Breast epithelium (tissue), 4 donors: Measurements from ENCODE around the gene PAX7. TPM values are rescaled to one million over a fixed set of nuclear protein-coding genes. Genes with fewer than 3 reads are reported as not detected.

Experiments used
- DNase-seq, 2 donors: peaks; one replicate each; pipeline ENCODE4 v3.0.0-alpha.2; 2019; ENCODE audit warnings: low spot score in 2 of 2
- H3K27ac ChIP-seq, 2 donors: fragments of 200-600 bp; sonication (generic) in 1 of 2; one replicate each; pipeline ENCODE4 v1.5.1; 2016 to 2019; ENCODE audit warnings: mild to moderate bottlenecking in 1 of 2
- H3K27me3 ChIP-seq, 2 donors: fragments of 200-600 bp; sonication (generic) in 1 of 2; one replicate each; pipeline versions ENCODE4 v1.5.1 to v1.6.0; 2017 to 2019; ENCODE audit warnings: control low read depth in 1 of 2, mild to moderate bottlenecking in 1 of 2
- H3K36me3 ChIP-seq: fragments of 200-600 bp; one replicate; pipeline ENCODE4 v1.5.1; 2019
- H3K4me1 ChIP-seq, 2 donors: fragments of 200-600 bp; sonication (generic); one replicate each; pipeline ENCODE4 v1.5.1; 2016 to 2019; ENCODE audit warnings: control low read depth in 1 of 2
- H3K4me3 ChIP-seq, 3 donors: fragments of 200-600 bp; sonication (generic); 1 replicate in 2 of 3; 2 replicates in 1 of 3; pipeline ENCODE4 v1.5.1; 2016 to 2019; ENCODE audit warnings: mild to moderate bottlenecking in 3 of 3, moderate library complexity in 2 of 3
- H3K9me3 ChIP-seq, 2 donors: fragments of 200-600 bp; sonication (generic) in 1 of 2; one replicate each; pipeline ENCODE4 v1.5.1; 2016 to 2019; ENCODE audit warnings: control low read depth in 1 of 2
- POLR2A ChIP-seq: fragments of 450-650 bp; IDR thresholded peaks from one replicate; pipeline ENCODE4 v1.6.1; 2016; ENCODE audit warnings: antibody characterized with exemption, mild to moderate bottlenecking, moderate library complexity
- POLR2AphosphoS5 ChIP-seq, 3 donors: sonication (generic); formaldehyde crosslinking; IDR thresholded peaks; one replicate each; pipeline ENCODE4 v1.6.1; 2017; ENCODE audit warnings: antibody characterized with exemption in 3 of 3
- intact Hi-C: fragments of 100-400 bp; cut with DNase I; formaldehyde crosslinking; loops from one replicate; pipeline ENCODE4 v1.15.1; 2023; ENCODE audit warnings: low total_unique reads
- total RNA-seq, 3 donors: library from RNA; depleted of rRNA; stranded (reverse); fragments of >200 nt; gene quantifications; one replicate each; pipeline ENCODE4 v1.1.0, GENCODE V29; 2016
- TF ChIP-seq, protein P1 (sequence below), 3 donors: fragments of 450-650 bp; IDR thresholded peaks; one replicate each; pipeline ENCODE4 v1.5.1; 2016 to 2017; ENCODE audit warnings: antibody characterized with exemption in 3 of 3, mild to moderate bottlenecking in 3 of 3, moderate library complexity in 3 of 3

Gene PAX7
- total RNA-seq, 3 donors from 2014 or later: not detected

DNA sequence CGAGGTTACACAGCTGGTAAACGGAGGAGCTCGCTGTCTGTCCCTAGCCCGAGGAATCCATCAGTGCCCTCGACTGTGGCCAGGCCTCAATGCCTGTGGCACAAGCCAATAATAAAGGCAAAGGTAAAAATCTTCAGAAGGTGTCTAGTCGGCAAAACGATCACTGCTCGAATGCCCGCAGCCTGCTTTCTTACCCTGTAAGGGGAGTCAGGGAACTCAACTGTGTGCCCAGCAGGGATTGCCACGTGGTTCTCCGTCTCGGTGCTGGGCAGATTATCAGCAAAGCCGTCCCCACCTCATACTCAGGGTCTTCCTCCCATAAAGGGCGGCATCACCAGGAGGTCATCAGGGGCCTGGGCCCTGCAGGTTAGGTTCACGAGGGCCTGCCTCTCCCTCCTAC is 103.4 kb downstream of the PAX7 start:
- Histone ChIP-seq H3K4me3 (no peak overlapping the region), H3K4me1 (no peaks in the 10 kb centered on the region), H3K27me3 (peaks cover 0 to 54% of the 10 kb centered on the region in 2 donors), H3K27ac (no peak overlapping the region), H3K36me3 (no peaks in the 10 kb centered on the region), H3K9me3 (no peaks in the 10 kb centered on the region)
- no peak for TF ChIP-seq POLR2AphosphoS5 (IDR thresholded peaks at IDR 0.05)
- intact Hi-C loops: no loop called here
- no peak for DNase-seq

DNA sequence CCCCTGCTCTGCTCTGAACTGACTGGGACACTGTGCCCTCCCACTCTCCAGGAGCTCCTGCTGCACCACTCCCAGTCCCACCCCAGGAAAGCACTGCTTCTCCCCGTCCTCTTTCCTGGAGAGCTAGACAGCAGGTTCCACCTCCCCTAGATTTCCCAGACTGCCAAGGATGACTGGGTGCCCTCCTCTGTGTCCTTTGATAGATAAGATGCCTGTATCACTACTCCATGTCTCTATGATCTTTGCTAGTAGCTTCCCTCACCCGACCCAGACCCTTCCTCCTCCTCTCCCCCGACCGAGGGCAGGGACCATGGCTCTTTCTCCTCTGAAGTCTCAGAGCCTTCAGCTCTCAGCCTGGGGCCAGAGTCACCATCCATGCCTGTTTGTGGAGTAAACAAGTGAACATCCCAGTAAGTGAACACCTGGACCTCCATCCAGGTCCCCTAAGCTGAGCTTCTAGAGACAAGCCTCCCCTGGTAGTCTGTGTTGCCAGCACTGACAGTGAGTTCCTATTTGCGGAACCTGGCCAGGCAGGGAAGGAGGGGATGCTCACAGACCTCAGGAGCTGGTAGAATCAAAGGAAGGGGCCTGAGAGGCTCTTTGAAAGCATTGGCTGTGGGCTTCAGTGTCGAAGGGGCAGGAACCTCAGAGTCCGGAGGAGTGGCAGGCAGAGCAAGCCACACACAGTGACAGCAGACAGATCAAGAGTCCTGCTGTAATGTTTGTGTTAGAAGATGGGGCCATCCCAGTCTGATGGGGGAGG is 104.0 kb downstream of the PAX7 start:
- Histone ChIP-seq H3K27ac (no peak overlapping the region), H3K9me3 (no peaks in the 10 kb centered on the region), H3K4me3 (no peak overlapping the region), H3K27me3 (peaks cover 0 to 56% of the 10 kb centered on the region in 2 donors), H3K4me1 (no peaks in the 10 kb centered on the region), H3K36me3 (no peaks in the 10 kb centered on the region)
- no peak for DNase-seq
- intact Hi-C loops: no loop called here
- TF ChIP-seq, protein P1, sequence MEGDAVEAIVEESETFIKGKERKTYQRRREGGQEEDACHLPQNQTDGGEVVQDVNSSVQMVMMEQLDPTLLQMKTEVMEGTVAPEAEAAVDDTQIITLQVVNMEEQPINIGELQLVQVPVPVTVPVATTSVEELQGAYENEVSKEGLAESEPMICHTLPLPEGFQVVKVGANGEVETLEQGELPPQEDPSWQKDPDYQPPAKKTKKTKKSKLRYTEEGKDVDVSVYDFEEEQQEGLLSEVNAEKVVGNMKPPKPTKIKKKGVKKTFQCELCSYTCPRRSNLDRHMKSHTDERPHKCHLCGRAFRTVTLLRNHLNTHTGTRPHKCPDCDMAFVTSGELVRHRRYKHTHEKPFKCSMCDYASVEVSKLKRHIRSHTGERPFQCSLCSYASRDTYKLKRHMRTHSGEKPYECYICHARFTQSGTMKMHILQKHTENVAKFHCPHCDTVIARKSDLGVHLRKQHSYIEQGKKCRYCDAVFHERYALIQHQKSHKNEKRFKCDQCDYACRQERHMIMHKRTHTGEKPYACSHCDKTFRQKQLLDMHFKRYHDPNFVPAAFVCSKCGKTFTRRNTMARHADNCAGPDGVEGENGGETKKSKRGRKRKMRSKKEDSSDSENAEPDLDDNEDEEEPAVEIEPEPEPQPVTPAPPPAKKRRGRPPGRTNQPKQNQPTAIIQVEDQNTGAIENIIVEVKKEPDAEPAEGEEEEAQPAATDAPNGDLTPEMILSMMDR (IDR thresholded peaks at IDR 0.05): no peak
- TF ChIP-seq POLR2A (no peak), POLR2AphosphoS5 (IDR thresholded peaks at IDR 0.05) (no peak)

DNA sequence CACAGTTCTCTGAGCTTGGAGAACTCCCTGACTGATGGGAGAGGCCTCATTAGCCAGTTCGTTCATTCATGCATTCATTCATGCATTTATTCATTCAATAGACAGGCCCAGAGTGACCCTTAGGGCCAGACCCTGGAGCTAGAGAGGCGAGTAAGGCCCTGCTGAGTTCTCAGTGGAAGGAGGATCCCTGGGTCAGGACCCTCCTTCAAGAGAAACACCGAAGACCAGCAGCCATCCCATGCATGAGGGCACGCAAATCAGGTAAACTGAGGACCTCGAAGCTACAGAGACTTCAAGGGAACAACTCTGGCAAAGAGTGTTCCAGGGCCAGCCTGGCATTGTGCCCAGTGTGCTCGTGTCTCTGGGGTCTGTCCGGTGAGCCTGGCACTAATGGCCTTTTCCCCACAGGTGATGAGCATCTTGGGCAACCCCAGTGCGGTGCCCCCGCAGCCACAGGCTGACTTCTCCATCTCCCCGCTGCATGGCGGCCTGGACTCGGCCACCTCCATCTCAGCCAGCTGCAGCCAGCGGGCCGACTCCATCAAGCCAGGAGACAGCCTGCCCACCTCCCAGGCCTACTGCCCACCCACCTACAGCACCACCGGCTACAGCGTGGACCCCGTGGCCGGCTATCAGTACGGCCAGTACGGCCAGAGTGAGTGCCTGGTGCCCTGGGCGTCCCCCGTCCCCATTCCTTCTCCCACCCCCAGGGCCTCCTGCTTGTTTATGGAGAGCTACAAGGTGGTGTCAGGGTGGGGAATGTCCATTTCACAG is 104.8 kb downstream of the PAX7 start:
- Histone ChIP-seq H3K9me3 (no peaks in the 10 kb centered on the region), H3K4me1 (no peaks in the 10 kb centered on the region), H3K4me3 (no peak overlapping the region), H3K27me3 (peaks cover 0 to 57% of the 10 kb centered on the region in 2 donors), H3K27ac (no peak overlapping the region), H3K36me3 (no peaks in the 10 kb centered on the region)
- TF ChIP-seq, protein P1 (IDR thresholded peaks at IDR 0.05): no peak
- no peak for TF ChIP-seq POLR2A
- TF ChIP-seq POLR2AphosphoS5 (IDR thresholded peaks at IDR 0.05): no peak
- DNase-seq: no peak
- intact Hi-C loops: no loop called here

DNA sequence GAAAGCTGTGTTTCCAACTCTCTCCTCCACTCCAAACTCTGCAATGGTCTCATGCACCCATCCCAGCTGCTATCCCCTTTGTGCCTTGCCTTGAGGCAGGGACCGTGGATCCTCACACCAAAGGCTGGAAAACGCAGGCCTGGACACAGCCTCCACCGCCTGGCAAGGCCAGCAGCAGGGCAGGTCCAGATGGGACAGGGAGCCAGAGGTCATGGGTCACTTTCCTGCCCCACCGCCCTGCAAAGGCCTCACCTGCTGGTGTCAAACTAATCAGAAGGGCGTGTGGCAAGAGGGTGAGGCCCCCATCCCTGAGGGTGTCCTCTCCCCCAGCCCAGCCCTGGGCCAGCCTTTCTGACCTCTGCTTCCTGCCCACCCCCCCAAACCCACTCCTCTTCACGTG is 106.3 kb downstream of the PAX7 start:
- Histone ChIP-seq H3K4me1 (no peaks in the 10 kb centered on the region), H3K36me3 (no peaks in the 10 kb centered on the region), H3K27me3 (peaks cover 0 to 53% of the 10 kb centered on the region in 2 donors), H3K4me3 (no peak overlapping the region), H3K9me3 (no peaks in the 10 kb centered on the region), H3K27ac (no peak overlapping the region)
- DNase-seq: no peak
- TF ChIP-seq POLR2A (no peak), POLR2AphosphoS5 (IDR thresholded peaks at IDR 0.05) (no peak)
- TF ChIP-seq, protein P1 (IDR thresholded peaks at IDR 0.05): no peak
- intact Hi-C loops: no loop called here

DNA sequence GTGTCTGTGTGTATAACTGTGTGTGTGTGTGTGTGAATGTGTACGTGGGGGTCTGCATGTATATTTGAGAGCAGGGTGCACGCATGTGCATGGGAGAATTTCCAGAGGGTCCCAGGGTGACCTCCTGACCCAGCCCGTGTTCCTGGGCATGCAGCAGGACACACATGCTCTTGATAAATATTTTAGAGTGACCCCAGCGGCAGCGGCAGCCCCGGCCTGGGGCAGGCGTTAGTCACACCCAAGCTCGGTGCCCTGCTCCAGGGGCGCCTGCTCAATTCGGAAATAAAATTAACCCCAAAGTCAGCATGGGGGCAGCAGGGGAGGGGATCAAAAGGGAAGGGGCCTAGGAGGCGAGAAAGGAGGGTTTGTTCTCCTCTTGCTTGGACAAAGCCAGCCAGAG is 107.5 kb downstream of the PAX7 start:
- Histone ChIP-seq H3K4me1 (no peaks in the 10 kb centered on the region), H3K36me3 (no peaks in the 10 kb centered on the region), H3K4me3 (no peak overlapping the region), H3K9me3 (no peaks in the 10 kb centered on the region), H3K27me3 (peaks cover 0 to 56% of the 10 kb centered on the region in 2 donors), H3K27ac (no peak overlapping the region)
- TF ChIP-seq, protein P1 (IDR thresholded peaks at IDR 0.05): no peak
- TF ChIP-seq POLR2AphosphoS5 (IDR thresholded peaks at IDR 0.05) (no peak), POLR2A (no peak)
- intact Hi-C loops: no loop called here
- no peak for DNase-seq
